Right atrium auricular region (tissue), 2 donors: Measurements from ENCODE around the gene KIAA0825. TPM values are rescaled to one million over a fixed set of nuclear protein-coding genes. Genes with fewer than 3 reads are reported as not detected.

Source experiments
- DNase-seq: peaks from one replicate; pipeline ENCODE4 v3.0.0-alpha.2; 2019; ENCODE audit warnings: low spot score
- H3K27ac ChIP-seq, 2 donors: fragments of 200-600 bp; sonication (generic); 1 replicate in 1 of 2; 2 replicates in 1 of 2; pipeline ENCODE4 v1.5.1; 2016 to 2019
- H3K27me3 ChIP-seq, 2 donors: fragments of 200-600 bp; sonication (generic); one replicate each; pipeline versions ENCODE4 v1.5.1 to v1.6.0; 2017 to 2019
- H3K36me3 ChIP-seq: fragments of 200-600 bp; sonication (generic); one replicate; pipeline ENCODE4 v1.5.1; 2016
- H3K4me1 ChIP-seq, 2 donors: fragments of 200-600 bp; sonication (generic); one replicate each; pipeline versions ENCODE4 v1.5.1 to v1.6.0; 2017 to 2019
- H3K4me3 ChIP-seq, 2 donors: fragments of 200-600 bp; sonication (generic); 1 replicate in 1 of 2; 2 replicates in 1 of 2; pipeline ENCODE4 v1.5.1; 2017 to 2019; ENCODE audit warnings: mild to moderate bottlenecking in 1 of 2, moderate library complexity in 1 of 2
- H3K9me3 ChIP-seq, 2 donors: fragments of 200-600 bp; sonication (generic); one replicate each; pipeline ENCODE4 v1.5.1; 2019
- total RNA-seq, 2 donors: library from RNA; depleted of rRNA; stranded (reverse); fragments of >200 nt; gene quantifications; one replicate each; pipeline ENCODE4 v1.1.0, GENCODE V29; 2016
- TF ChIP-seq, protein P1 (sequence below), 2 donors: fragments of 200-600 bp; sonication (generic); IDR thresholded peaks; one replicate each; pipeline ENCODE4 v1.5.1; 2019; ENCODE audit warnings: antibody characterized with exemption in 2 of 2

The KIAA0825 gene
- total RNA-seq, 2 donors from 2014 or later, result 2.4 to 4.3 TPM

DNA sequence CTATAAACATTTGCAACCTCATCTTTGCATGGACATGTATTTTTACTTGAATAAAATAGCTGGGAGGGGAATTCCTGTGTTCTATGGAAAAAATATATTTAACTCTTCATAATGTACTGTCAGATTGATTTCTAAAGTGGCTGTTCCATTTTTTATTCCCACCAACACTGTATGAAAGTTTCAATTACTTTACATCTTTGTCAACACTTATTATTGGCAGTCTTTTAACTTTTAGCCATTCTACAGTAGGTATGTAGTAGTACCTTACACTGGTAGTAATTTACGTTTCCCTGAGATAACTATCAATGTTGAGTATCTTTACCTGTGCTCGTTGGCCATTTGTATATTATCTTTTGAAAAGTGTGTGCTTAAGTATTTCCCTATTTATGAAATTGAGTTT is 429.7 kb downstream of the KIAA0825 start:
- Histone ChIP-seq H3K27ac (no peak overlapping the region), H3K4me3 (no peak overlapping the region), H3K36me3 (no peaks in the 10 kb centered on the region), H3K27me3 (no peaks in the 10 kb centered on the region), H3K4me1 (no peaks in the 10 kb centered on the region), H3K9me3 (peaks cover 0 to 7% of the 10 kb centered on the region in 2 donors)
- TF ChIP-seq, protein P1, sequence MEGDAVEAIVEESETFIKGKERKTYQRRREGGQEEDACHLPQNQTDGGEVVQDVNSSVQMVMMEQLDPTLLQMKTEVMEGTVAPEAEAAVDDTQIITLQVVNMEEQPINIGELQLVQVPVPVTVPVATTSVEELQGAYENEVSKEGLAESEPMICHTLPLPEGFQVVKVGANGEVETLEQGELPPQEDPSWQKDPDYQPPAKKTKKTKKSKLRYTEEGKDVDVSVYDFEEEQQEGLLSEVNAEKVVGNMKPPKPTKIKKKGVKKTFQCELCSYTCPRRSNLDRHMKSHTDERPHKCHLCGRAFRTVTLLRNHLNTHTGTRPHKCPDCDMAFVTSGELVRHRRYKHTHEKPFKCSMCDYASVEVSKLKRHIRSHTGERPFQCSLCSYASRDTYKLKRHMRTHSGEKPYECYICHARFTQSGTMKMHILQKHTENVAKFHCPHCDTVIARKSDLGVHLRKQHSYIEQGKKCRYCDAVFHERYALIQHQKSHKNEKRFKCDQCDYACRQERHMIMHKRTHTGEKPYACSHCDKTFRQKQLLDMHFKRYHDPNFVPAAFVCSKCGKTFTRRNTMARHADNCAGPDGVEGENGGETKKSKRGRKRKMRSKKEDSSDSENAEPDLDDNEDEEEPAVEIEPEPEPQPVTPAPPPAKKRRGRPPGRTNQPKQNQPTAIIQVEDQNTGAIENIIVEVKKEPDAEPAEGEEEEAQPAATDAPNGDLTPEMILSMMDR (IDR thresholded peaks at IDR 0.05), result no peak
- no peak for DNase-seq

DNA sequence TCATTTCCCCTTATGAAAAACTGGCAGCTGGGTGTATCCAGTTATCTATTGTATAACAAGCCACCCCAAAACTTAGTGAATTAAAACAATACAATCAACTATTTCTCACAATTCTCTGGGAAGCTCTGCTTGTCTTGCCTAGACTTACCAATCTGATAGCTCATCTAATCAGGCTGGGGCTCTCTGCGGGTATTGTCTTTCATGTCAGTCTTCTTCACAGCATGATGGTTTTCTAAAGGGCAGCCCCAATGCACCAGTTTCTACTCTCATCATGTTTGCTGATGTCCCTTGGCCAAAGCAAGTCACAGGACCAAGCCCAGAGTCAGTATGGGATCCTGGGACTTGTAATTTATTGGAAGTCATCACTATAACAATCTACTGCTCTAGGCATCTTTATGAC is 433.5 kb downstream of the KIAA0825 start:
- no peak for DNase-seq
- Histone ChIP-seq H3K4me1 (no peaks in the 10 kb centered on the region), H3K4me3 (no peak overlapping the region), H3K9me3 (peaks cover 0 to 7% of the 10 kb centered on the region in 2 donors), H3K27ac (no peak overlapping the region), H3K27me3 (no peaks in the 10 kb centered on the region), H3K36me3 (no peaks in the 10 kb centered on the region)
- TF ChIP-seq, protein P1 (IDR thresholded peaks at IDR 0.05), result no peak

GRCh38 chr5:94181895-94182294 is 436.5 kb downstream of the KIAA0825 start:
- Histone ChIP-seq H3K36me3 (no peaks in the 10 kb centered on the region), H3K27me3 (no peaks in the 10 kb centered on the region), H3K4me1 (no peaks in the 10 kb centered on the region), H3K9me3 (no peaks in the 10 kb centered on the region), H3K27ac (no peak overlapping the region), H3K4me3 (no peak overlapping the region)
- TF ChIP-seq, protein P1 (IDR thresholded peaks at IDR 0.05), result no peak
- DNase-seq, result no peak

GRCh38 chr5:94180761-94181160 is 437.6 kb downstream of the KIAA0825 start:
- no peak overlapping the region for H3K4me3 ChIP-seq
- H3K27ac ChIP-seq, result no peak overlapping the region
- H3K27me3 ChIP-seq, result no peaks in the 10 kb centered on the region
- TF ChIP-seq, protein P1 (IDR thresholded peaks at IDR 0.05), result no peak
- H3K4me1 ChIP-seq, result no peaks in the 10 kb centered on the region
- H3K36me3 ChIP-seq, result no peaks in the 10 kb centered on the region
- no peaks in the 10 kb centered on the region for H3K9me3 ChIP-seq
- no peak for DNase-seq

- TF ChIP-seq, protein P1 (IDR thresholded peaks at IDR 0.05), result no peak
- DNase-seq, result no peak
- Histone ChIP-seq H3K27ac (no peak overlapping the region), H3K27me3 (no peaks in the 10 kb centered on the region), H3K4me1 (no peaks in the 10 kb centered on the region), H3K9me3 (no peaks in the 10 kb centered on the region), H3K36me3 (no peaks in the 10 kb centered on the region), H3K4me3 (no peak overlapping the region)
Observed at GRCh38 chr5:94175912-94176311, 442.5 kb downstream of the KIAA0825 start.

DNA sequence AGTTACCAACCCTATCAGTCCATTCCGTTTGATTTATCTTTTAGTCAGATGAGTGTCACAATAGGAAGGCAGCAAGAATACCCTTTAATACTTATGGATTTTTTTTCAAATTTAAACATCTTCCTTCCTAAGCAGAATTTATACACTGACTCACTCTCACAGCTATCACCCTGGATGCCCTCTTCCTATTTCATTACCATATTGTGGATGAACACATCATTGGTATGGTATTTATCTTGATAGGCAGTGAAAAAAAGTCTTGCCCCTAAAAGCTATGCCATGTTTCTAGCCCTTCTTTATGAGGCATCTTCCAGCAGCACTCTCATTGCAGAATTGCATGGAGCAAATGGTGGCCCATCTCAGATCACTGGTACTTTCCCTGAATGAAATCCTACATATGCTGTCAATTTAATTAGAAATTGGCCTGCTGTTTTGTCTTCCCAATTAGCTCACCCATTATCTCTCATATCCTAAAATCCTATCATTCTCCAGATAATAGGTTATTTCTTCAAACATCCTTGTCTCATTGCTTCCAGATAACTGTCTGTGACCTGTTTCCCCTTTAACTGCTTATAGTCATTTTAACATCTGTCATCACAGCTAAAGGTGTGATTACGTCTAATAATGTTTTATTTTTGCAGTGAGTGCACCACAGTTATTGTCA is 443.5 kb downstream of the KIAA0825 start:
- no peaks in the 10 kb centered on the region for H3K27me3 ChIP-seq
- H3K27ac ChIP-seq, result no peak overlapping the region
- no peak overlapping the region for H3K4me3 ChIP-seq
- no peaks in the 10 kb centered on the region for H3K4me1 ChIP-seq
- H3K9me3 ChIP-seq, result no peaks in the 10 kb centered on the region
- DNase-seq, result no peak
- TF ChIP-seq, protein P1 (IDR thresholded peaks at IDR 0.05), result no peak
- no peaks in the 10 kb centered on the region for H3K36me3 ChIP-seq
